Stimulated activated CD4-positive, alpha-beta T cell treated with anti-CD3 and anti-CD28 coated beads, Interleukin-15, amount 100 ng/mL, for 1 hour (primary cell): ENCODE data around the gene NARS2.
"Not testable (repeated sequence)": the region's sequence is repeated elsewhere in the genome, so short reads cannot be mapped to it uniquely, and the experiment has no call there.

Source experiments
- DNase-seq, 2 donors: peaks; one replicate each; pipeline ENCODE4 v3.0.0-alpha.2; 2020; ENCODE audit warnings: low read depth in 1 of 2, low spot score in 1 of 2

The NARS2 gene

DNA sequence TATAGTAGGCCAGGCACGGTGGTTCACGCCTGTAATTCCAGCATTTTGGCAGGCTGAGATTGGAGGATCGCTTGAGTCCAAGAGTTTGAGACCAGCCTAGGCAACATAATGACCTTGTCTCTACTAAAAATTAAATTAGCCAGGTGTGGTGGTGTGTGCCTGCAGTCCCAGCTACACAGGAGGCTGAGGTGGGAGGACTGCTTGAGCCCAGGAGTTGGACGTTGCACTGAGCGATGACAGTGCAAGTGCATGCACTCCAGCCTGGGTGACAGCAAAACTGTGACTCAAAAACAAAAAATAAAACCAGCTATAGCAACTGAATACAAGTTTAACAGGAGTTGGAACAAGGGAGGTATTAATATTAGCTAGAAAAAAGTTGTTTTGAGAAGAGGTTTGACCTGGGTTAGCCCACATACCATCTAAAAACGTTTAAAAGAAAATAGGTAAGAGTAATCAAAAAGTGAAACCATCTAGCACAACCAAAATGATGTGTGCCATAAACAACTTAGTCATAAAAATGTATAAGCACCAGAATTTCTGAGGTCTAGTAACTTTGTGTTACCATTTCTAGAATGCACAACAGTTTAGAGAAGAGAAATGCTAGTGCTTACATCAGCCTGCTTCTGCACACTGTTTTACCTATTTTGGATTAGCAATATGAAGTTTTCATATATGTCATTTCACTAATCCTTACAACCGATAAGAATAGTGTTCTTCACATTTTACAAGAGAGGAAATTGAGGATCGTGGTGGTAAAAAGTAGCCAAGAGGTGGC is 26.5 kb downstream of the NARS2 start:
- no peak for DNase-seq

DNA sequence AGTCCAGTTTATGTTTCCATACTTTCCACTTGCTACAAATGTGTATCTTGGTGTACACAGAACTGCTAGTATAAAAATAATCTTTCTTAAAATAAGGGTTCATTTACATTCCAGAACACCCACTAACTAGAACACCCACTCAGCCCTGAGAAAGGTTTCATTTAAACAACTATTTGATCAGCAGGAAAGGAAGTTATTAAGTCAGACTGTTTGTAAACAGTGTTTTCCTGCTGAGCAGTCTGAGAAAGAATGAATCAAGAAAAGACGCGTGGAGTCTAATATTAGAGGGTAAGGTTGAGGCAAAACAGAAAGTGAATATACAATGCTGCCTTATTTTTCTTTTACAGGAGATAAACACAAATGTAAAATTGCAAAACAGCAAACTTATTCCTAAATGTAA is 32.7 kb downstream of the NARS2 start:
- no peak for DNase-seq

DNA sequence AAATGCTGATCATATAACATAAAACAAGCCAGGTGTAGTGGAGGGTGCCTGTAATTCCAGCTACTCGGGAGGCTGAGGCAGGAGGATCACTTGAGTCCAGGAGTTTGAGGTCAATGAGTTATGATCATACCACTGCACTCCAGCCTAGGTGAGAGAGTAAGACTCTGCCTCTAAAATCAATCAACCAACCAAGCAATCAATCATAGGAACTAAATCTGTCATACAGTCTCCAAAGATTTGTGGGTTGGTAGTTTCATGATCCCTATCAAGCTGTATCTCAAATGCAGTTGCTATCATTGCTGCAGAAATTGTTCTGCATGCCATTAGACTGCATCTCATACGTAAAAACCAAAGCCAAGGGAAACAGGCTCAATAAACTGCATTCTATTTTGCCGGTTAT is 33.1 kb downstream of the NARS2 start:
- DNase-seq = no peak

DNA sequence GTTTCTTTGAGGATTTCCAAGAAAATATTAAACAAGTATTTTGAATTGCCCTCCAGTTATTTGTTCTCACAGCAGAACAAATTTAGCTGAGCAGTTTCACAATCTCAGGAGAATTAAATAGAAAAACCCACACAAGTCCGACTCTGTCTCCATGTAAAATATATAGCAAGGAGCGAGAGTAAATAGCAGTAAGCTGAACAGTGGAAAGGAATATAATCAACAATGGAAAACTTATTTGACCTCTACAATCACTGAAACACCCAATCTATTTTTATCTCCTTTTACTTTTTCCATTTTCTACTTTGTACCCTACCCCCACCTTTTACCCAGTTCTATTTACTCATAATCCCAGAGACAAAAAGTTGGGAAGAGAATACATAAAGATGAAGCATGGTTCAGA is 34.4 kb downstream of the NARS2 start:
- no peak for DNase-seq

DNA sequence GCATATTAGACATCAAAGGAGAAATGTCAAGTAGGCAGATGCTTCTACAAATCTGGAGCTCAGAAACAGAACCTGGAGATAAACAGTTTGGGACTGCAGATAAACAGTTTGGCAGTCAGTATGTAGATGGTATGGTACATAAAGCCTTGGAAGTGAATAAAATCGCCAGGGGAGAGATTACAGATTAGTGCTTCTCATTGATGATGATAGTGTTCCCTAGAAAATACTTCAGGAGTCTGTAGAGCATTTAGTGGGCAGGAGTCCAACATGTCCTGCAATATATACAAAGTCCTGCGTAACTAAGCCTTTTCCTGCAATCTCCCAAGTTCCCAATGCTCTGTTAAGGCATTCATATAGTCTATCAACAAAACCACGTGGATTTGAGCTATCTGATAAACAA is 35.2 kb downstream of the NARS2 start:
- no peak for DNase-seq

DNA sequence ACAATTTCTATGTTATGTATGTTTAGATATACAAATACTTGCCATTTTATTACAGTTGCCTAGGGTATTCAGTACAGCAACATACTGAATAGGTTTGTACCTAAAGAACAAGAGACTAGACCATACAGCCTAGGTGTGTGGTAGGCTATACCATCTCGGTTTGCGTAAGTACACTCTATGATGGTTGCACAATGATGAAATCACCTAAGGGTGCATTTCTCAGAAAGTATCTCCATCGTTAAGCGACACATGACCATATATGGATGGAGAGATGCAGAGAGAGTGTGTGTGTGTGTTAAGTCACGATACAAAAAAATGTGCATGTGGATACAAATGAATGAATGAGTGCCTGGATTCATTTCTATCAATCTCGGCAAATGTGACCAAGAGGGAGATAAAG is 37.7 kb downstream of the NARS2 start:
- DNase-seq = no peak

DNA sequence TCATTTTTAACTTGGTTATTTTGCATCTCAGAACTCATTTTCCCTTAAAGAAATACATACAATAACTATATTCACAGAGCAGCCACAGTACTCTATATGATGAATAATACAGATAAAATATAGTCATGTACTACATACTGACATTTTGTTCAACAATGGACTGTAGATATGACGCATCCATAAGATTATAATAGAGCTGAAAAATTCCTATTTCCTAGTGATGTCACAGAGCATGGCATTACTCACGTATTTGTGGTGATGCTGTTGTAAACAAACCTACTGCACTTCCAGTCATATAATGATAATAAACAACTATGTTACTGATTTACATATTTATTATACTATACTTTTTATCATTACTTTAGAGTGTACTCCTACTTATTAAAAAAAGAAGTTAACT is 38.7 kb downstream of the NARS2 start:
- DNase-seq = no peak

DNA sequence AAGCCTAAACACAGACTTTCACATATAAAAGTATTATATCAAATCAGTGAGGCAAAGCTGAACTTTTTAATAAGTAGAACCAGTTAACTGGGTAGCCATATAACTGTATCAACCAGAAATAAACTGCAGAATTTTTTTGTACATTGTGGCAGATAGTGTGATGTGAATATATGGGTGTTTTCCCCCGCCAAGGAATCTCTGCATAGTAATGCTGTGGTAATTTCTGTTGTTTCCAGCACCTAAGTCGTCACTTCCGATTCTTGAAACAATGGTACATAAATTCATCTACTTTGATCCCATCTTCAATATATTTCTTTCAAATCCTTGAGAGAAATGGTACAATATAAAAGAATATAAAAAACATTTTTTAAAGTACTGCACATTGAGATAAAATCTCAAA is 39.6 kb downstream of the NARS2 start:
- no peak for DNase-seq

DNA sequence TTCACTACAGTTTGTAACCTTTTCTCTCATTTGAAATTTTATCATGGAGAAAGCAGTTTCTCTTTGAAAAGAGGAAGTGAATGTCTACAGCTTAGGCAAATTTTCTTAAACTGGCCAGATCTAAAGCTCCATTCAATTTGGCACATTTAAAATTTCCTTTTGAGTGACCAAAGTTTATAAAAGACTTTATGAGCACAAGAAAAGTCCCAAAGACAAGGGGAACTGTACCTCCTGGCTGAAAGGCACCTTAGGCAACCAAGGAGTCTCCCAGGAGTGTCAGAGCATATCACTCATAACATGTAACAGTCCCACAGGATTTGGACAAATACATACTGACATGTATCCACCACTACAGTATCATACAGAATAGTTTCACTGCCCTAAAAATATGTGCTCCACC is 41.3 kb downstream of the NARS2 start:
- no peak for DNase-seq

DNA sequence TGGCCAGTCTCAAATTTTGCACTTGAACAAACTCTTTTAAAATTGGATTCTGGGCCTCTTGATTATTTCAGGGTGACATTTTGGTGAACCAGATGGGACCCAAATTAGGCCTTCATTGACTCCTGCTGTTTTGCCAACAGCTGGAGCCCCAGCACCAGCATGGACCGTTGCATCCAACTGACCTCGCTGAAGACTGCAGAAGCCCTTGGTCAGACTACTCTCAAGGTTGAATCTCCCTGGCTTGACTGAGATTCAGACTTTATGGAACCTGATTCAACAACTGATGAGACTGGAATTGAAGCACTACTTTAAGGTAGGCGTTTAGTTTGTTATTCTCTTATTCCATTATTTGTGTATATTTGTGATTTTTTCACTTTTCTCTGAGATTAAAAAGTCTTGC is 41.7 kb downstream of the NARS2 start:
- DNase-seq = no peak

DNA sequence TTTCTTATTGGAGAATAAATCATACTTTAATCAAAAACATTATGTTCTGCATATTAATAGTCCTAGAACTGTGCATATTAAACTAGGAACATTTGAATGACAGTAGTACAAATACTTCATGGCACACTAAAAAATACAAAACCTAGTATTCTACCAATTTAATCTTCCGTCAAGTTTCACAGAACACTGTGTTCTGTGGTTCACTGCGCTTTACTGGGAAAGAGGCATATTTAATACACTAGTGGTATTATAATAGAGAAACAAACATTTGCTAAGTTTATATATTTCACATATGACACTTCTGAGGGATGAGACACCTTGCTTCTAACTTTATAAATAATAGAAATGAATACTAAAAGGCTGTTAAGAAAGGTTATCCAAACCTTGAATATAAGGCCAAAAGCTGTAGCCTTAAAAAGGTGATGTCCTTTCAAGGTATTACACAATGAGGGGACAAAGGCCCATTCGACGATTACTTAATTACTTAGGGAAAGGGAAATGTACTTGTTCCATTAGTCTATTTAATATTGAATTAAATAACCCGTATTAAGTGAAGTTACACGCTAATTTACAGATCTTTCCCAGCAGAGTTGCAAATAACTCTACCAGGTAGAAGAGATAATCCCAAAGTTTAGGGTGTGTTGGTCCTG is 48.0 kb downstream of the NARS2 start:
- DNase-seq = no peak

DNA sequence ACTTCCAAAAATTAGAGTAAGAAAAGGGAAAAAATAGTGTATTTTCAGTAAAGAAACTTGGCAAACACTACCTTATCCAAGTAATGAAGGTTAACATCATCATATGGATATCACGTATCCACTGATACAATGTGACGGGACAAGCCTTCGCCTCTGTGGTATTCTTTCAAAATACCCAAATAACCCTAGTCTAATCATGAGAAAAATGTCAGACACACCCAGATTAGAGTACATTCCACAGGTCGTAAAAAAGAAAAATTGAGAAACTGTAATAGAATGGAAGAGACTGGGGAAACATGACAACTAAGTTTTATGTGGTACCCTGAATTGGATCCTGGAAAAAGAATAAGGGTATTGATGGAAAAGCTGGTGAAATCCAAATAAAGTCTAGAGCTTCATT is 48.9 kb downstream of the NARS2 start:
- DNase-seq = no peak

DNA sequence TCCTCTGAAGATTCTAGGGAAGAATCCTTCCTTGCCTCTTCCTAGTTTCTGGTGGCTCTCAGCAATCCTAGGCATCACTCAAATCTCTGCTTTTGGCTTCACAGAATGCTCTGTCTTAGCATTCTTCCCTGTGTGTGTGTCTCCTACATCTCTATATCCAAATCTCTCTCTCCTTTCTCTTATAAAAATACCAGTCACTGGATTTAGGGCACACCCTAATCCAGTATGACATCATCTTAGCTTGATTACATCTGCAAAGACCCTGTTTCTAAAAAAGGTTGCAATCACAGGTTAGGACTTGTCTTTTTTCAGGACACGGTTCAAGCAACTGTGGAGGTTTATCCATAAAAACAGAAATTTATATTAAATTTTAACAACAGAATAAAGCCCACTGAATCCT is 54.4 kb downstream of the NARS2 start:
- DNase-seq = no peak

DNA sequence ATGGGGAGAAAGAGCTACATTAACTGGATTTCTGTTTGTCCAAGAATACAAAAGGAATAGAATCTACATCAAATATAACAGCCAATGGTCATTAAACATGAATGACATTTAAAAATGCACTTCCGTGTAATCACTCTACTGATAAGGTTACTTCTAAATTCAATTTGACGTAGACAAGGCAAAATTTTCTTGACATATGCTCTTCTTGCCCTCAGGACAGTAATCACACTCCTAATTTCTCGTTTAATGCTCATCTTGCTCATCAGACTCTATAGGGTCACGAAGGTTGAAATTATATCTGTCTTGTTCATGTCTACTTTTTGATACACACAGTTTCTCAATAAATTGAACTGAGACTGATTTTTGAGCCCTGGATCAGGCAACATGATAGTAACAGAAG is 58.4 kb downstream of the NARS2 start:
- DNase-seq = no peak

DNA sequence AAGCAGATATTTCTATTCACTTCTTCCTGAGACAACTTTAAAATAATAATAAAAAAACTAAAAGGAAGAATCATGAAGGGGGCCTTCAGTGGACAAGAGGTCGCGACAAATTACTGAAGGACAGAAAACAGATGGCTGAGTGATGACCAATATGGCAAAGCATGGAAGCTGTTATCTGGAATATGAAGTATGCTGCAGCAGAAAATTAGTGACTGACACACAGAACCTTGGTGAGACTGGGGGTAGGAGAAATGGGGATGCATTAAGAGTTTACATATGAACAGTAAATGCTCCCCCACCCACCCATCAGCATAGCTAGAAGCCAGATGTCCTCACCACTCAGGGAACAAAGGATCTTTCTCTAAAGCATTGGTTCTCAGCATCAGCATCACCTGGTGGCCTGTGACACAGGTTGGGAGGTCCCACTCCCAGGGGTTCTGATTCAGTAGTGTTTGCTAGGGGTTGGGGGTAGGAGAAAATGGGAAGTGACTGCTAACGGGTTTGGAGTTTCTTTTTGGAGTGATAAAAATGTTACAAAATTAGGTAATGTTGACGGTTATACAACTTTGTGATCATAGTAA is 59.7 kb downstream of the NARS2 start:
- DNase-seq = no peak

DNA sequence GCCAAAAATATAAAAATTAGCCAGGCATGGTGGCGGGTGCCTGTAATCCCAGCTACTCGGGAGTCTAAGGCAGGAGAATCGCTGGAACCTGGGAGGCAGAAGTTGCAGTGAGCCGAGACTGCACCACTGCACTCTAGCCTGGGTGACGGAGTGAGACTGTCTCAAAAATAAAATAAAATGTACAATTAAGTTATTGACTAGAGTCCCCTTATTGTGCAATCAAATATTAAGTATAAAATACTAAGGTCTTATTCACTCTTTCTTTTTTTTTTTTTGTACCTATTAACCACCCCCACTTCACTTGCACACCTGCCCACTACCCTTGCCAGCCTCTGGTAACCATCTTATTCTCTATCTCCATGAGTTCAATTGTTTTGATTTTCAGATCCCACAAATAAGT is 61.6 kb downstream of the NARS2 start:
- DNase-seq = not testable (repeated sequence)

DNA sequence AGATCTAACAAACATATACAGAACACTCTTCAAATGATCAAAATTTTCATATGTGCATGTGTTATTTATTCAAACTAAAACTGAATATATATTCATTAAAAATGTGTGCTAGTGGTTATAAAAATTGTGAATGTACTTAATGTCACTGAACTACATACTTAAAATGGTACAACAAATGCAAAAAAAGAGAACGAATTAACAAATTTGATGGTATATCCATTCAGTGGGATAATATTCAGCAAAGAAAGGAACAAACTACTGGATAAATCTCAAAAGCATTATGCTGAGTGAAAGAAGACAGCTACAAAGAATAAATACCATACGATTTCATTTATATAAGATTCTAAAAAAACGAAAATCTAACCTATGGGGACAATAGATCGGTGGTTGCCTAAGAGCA is 64.1 kb downstream of the NARS2 start:
- DNase-seq = no peak

DNA sequence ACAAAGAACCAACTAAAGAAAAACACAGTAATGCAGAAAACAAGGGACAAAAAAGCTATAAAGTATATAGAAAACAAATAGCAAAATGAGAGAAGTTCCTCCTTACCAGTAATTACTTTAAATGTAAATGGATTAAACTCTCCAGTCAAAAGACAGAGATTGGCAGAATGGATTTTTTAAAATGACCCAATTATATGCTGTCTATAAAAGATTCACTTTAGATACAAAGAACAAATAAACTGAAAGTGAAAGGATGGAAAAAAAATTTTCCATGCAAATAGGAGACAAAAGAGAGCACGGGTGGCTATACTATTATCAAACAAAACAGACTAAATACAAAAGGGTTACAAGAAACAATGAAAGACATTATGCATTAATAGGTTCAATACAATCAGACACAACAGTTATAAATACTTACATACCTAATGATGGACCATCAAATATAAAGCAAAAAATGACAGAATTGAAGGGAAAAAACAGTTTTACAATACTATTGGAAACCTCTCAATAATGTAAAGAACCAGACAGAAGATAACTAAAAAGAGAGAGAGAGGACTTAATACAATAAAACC is 64.6 kb downstream of the NARS2 start:
- no peak for DNase-seq

DNA sequence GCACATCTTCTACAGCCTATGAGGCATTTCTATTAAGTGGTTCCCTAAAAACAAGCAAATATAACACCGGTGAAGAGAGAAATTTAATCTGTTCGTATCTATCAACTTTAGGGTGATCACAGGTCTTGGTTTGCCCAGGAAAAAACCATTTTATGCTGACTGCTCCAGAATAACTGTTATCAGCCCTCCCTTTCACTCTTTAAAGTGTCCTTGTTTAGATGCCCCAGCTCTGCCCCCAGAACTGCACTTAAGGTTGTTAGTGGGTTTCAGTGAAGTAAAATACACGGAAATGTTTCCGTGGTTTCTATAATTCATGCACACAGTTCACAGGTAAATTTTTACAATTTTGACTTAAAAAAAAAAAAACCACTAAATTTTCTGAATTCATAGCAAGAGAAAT is 70.0 kb downstream of the NARS2 start:
- DNase-seq = no peak

DNA sequence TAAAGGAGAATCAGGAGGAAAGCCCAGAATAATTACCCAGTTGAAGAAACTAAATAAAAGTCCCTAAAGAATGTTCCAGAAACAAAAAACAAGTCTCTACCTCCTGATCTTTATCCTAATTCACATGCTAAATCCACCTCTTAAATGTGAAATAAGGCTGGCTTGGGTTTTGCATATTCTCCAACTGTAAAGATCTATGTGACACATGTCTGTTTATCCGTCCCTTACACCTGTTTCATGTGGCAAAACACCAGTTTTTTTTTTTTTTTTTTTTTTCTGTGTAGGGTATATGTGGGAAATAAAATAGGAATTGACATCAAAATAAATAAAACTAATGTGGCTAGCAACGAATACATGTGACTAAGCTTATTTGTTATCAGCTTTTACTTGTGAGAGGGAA is 70.5 kb downstream of the NARS2 start:
- DNase-seq = no peak

DNA sequence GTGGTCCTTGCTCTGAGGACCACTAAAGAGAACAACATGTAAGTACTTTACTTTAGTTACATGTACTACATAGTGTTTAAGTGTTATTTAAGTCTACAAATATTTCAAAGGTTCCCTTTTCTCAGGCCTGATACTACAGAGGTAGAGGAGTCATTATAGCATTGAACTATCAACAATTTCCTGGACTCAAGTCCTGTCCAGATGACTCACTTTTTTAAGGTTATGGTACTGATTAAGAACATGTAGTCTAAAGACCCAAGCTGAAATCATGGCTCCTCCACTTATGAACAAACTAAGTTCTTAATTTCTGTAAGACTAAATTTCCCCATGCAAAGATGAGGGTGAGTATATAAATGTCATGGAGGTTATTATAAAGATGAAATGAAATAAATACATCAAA is 74.7 kb downstream of the NARS2 start:
- no peak for DNase-seq

DNA sequence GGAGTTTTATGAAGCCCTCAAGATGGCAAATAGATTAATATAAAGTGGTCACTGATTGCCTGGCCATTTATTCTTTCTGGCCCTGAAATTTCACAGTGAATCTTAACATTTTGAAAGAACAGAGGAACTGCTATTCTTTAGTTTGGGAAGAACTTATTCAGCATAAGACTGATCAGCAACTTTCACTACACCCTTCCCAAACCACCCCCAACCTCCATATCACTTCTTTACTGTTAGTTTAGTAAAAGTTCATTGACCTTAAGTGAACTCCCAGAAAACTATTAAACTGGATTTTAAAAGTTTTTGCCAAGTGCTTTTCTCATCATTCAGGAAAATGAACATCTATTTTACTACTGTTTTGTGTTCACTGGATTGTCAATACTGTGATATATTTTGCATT is 77.4 kb downstream of the NARS2 start:
- no peak for DNase-seq
